ENCODE data around the gene CCDC3.
A peak's percentile ranks its signal among the peaks of the same experiment; 100 is the strongest.

CCDC3 gene

DNA sequence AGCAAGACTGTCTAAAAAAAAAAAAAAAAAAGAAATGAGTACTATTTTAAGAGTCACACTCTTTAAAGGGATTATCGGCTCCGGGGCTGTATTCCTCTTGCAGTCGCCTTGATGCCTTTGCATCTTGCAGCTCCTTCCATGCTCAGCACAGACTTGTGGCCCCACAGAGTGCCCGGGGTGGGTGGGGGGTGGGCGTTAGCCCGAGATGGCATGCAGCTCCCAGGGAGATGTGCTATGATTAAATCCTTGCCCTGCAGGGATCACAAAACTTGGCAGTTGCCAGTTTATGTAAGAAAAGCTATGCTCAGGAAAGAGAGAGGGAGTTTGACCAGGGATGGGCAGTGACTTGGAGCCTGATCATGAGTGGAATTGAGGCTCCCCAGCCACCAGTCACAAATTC, 81.9 kb downstream of the CCDC3 start:
- no peak for DNase-seq

GRCh38 chr10:12916587-12916986, 84.9 kb downstream of the CCDC3 start:
- no peak for DNase-seq

DNA sequence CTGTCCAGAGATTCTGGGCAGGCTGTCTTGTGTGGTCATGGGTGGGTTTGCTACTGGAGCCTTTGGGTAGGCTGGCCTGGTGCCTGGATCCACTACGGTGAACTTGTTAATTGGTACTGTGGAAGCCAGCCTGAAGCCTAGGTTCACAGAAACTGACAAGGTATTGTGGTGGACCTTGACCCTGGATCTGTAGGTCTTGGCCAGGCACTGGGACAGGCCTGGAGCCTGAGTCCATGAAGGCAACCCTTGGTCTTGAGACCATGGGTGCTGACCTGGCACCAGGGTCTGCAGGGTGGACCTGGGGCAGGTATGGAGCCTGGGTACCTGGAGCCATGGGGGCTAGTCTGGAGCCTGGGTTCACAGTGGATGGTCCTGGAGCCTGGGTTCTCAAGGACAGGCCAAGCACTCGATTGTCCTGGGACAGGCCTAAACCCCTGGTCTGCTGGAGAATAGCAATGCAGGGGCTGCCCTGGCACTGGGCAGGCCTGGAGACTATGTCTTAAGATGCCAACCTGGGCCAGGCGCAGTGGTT, 85.8 kb downstream of the CCDC3 start:
- DNase-seq = no peak

DNA sequence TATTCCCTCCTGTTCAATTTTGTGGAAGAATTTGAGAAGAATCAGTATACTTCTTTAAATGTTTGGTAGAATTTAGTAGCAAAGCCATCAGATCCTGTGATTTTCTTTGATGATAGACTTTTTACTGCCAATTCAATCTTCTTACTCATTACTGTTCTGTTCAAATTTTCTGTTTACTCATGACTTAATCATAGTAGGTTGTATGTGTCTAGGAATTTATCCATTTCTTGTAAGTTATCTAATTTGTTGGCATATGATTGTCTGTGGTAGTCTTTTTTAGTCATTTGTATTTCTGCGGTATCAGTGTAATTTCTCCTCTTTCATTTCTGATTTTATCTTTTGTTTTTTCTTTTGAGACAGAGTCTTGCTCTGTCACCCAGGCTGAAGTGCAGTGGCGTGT, 87.4 kb downstream of the CCDC3 start:
- DNase-seq = no peak

DNA sequence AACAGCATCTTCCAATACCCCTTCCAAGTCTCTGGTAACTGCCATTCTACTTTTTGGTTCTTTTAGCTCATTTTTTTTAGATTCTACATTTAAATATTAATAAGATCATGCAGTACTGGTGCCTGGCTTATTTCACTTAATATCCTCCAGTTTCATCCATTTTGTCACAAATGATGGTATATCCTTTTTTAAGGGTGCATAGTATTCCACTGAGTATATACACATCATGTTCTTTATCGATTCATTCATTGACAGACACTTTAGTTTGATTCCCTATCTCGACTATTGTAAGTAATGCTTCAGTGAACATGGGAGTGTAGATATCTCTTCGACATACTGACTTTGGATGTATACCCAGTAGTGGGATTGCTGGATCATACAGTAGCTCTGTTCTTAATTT, 89.7 kb downstream of the CCDC3 start:
- DNase-seq = no peak

DNA sequence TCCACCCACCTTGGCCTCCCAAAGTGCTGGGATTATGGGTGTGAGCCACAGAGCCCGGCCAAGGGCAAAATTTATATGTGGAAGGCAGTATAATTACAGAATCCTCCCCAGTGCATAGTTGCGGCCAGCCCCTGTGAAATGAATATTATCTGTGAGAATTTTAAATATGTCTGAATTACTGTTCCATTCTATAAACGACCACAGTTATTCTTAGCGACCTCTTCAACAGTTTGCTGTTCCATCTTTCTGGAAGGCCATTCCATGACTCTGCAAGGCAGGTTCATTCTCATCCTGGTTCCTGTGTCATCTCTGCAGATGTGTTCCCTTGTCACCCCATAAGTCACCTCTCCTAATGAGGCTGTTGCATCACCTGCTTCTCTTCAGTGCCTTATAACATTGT, 90.7 kb downstream of the CCDC3 start:
- no peak for DNase-seq

GRCh38 chr10:12909836-12910185, 91.7 kb downstream of the CCDC3 start:
- no peak for DNase-seq

- DNase-seq = no peak
These were observed 92.2 kb downstream of the CCDC3 start for GRCh38 chr10:12909182-12909835.

DNA sequence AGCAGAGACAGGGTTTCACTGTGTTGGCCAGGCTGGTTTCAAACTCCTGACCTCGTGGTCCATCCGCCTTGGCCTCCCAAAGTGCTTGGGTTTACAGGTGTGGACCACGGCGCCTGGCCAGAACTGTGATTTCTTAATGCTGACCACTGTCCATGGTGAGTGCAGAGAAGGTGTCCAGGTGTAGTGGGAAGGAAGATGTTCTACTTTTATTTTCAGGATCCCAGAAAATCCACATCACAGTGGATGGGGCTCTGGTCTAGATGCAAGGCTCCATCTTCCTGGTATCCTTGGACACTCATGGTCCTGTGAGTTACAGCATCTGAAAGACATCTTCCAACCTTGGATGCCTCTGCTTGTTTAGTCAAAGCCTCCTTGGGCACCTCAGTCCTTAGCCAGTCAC, 92.7 kb downstream of the CCDC3 start:
- no peak for DNase-seq

DNA sequence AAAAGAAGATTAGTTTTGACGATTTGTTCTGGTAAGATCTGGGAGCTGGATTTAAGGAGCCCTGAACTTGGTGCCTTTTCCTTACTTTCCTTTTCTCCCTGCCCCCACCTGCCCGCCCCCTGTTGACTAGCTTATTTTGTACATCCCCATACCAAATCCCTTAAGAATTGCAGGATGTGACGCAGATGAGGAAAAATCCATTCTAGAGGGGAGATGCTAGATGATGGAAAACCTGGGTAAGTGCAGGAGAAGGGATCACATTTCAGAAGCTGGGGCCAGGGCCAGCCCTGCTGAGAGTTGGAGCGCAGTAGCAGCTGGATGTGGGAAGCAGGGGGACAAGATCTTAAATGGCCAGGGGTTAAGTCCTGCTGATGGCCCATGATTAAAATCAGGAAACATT, 93.9 kb downstream of the CCDC3 start:
- DNase-seq = no peak

GRCh38 chr10:12906051-12906541, 95.4 kb downstream of the CCDC3 start:
- DNase-seq = no peak

DNA sequence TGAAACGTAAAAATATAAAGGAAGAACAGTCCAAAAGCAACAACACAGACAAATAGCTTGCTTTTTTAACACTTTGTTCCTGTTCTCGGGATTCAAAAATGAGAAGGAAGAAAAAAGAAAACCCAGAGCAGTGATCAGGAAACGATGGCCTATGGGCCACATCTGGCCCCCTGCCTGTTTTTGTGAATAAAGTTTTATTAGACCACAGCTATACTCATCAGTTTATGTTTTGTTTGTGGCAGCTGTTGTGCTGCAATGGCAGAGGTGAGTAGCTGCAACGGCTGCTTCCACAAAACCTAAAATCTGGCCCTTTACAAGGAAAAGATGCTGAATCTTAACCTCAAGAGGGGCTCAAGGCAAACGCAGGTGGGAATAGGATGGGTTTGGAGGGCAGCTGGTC, 96.4 kb downstream of the CCDC3 start:
- no peak for DNase-seq

DNA sequence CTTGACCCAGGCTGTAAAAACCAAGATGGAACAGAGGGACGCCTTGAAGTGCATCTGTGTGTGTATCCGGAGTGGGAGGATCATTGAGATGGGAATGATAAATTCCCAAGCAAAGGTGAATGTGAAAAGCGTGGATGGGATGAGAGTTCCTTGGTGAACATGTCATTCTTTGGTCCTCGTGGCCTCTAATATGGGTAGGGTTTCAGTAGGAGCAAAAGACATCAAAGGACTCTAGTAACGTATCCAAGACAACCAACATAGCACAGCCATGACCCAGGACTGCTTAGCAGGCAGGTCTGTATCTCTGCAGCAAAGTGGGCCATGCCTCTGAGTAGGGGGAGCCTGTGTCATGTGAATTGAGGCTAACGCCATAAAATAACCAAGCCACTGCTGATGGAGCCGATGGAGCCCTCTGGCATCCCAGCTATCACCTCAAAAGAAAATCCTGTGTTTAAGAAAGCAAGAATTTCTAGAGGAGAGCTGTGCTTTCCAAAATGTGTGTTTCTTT, 98.6 kb downstream of the CCDC3 start:
- DNase-seq = no peak

DNA sequence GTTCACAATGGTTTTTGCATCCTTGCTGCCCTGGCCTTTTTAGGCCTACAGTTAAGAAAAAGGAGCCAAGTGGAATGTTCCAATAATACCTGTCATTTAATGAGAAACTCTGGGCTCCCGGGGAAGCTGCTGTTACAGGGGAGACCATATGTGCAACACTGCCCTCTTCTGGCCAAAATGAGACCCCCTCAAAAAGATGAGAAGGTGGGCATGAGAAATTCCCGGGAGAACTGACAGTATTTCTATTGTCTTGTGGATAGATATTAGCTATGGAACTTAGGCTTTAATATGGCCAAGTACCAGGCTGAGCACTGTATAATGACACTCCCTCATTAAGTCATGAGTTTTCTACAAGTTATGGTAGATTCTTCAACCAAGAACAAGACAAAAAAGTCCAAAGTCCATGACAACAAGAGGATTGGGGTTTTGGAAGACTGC, 99.4 kb downstream of the CCDC3 start:
- DNase-seq = peak; percentile 51

DNA sequence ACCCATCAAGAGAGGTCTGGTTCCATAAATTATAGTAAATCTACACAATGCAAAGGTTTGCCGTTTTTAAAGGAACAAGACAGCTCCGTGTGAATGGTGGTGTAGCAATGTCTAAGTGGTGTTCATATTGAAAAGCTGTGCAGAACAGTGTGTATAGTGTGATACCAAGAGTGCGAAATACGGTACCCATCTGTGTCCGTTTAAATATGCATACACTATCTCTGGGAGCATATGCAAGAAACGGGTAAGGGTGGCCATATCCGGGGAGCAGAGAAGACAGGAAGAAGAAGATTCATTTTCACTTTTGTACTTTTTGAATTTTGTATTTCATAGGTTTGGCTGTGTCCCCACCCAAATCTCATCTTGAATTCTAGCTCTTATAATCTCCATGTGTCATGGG, 102.0 kb downstream of the CCDC3 start:
- DNase-seq = no peak

- no peak for DNase-seq
These were observed 103.2 kb downstream of the CCDC3 start for GRCh38 chr10:12898271-12898670.

DNA sequence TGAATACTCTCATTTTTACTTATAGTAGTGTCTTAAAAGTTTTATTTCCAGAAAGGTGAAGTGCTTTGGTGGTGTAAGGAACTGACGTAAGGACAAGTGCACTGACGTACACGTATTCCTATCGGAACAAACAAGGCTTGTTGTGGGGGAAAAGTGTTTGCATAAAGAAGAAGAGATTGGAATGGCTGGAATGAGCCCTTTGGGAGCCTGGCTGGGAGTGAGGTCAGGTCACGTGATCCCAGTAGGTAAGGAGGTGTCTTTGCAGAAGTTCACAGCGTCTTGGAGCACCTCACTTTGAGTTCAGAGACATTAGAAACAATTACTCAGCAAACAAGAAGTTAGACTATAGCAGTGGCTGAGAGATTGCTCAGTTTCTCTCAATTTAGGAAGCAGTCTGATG, 104.2 kb downstream of the CCDC3 start:
- no peak for DNase-seq

DNA sequence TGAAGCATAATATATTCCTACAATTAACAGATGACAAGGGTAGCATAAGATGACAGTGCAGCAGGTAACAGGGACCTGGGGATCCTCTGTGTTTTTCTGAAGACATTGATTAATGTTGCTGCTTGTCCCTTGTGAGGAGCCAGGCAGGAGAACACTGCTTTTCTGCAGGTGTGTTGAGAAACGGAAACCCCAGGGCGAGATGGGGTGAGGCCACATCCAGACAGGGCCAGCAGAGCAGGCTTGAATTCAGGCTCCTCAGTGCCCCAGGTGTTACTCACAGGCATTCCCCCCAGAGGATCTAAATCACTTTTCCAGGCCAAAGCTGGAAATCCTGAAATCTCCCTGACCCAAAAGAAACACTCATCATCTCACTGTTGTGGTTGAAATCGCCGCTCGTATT, 105.3 kb downstream of the CCDC3 start:
- DNase-seq = no peak

- DNase-seq = no peak
These were observed 108.6 kb downstream of the CCDC3 start for GRCh38 chr10:12892924-12893323.

DNA sequence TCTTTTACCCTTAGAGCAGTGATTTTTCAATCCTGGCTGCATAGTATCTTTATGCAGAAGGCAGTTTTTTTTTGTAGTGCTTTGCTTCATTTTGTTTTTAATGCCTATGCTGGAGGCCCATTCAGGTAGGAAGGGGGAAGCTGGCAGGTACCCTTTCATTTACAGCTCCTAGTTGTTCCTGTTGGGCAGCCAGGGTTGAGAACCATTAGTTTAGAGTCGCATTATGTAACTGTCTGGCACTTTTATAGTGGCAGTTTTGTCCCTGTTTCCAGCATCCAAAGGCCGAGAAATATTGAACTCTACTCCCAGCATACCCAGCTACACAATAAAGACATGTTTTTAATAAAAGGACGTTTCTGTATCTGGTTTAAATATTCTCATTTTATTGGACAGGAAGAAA, 110.6 kb downstream of the CCDC3 start:
- DNase-seq = no peak

DNA sequence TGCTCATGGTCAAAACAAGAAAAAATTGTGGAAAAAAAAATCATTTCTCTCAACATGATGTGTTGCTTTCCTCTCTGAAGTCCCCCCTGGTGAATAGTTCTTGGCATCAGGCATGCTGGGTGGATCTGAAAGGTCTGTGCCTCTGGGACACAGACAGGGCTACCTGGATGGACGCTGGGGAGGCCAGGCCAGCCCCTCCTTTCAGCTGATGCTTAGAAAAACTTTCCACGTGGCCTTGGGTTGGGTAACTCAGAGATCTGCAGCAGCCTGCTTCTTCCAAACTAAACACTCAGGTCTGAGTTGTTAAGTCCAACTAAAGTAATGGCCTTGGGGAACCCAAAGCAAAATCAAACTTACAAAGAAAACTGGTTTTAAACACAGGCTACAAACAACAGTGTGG, 113.0 kb downstream of the CCDC3 start:
- DNase-seq = no peak

DNA sequence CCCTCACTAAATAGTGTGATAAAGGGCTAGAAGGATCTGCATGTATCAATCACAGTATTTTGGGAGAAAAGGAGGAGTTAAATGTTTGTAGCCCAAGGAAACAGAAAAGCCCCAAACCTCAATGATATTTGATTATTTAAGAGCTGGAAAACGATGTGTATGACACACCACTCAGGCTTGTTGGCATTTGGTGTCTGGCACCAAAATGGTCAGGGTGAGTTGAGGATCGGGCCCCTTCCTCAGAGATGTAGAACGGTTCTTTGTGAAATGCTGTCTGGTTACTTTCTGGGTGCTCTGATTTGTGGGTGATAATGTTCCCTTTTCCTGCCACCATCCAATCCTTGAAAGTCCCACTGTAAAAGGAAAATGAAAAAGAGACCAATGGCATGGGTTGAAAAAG, 113.7 kb downstream of the CCDC3 start:
- no peak for DNase-seq

DNA sequence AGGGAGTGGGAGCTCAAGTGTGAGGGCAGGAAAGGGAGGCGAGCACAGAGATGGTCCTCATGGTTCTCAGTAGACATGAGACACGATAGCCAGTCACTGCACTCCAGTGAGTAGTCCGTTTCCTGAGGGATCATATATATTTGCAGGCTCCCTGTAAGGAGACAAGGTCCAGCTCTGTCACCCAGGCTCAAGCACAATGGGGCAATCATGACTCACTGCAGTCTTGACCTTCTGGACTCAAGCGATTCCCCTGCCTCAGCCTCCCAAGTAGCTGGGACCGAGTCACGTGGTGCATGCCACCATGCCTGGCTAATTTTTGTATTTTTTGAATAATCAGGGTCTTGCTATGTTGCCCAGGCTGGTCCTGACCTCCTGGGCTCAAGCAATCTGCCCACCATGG, 116.7 kb downstream of the CCDC3 start:
- DNase-seq = no peak

DNA sequence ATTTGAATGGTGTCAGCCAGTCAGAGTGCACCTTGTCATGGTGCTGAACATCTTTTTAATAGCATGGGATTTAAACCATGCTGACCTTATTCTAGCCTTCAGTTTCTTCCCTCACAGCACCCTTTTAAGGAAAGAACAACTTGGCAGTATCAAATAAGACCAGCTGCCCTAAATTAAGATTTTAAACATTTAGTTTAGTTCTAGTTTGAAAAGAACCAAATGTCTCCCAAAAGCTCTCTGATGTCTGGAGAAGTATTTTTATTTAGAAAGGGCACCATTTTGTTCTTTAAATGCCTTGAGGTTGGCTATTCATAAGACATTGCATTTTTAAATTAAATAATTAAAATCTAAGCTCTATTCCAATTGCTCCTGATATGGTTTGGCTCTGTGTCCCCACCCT, 121.1 kb downstream of the CCDC3 start:
- no peak for DNase-seq

DNA sequence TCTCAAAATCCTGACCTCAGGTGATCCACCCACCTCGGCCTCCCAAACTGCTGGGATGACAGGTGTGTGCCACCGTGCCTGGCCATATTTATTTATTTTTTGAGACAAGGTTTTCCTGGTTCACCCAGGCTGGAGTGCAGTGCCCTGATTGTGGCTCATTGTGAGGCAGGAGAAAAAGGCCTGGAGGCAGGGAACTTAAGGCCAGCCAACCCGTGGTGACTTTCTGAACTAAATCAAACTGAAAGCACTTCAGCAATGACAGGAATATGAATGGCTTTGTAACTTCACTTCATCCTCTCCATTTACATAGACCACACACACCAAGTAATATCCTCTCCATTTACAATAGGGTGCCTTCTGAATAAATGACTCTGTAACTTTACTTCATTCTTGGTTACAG, 124.4 kb downstream of the CCDC3 start:
- DNase-seq = no peak

Data from NCI-H1694 (cell line).